Ecto neural progenitor cell (in vitro differentiated cells): ENCODE data around the gene MAJIN.

Experiments
- DNase-seq: peaks from one replicate; pipeline ENCODE4 v3.0.0-alpha.2; 2018; ENCODE audit warnings: low spot score

The MAJIN gene

GRCh38 chr11:64892411-64892831, 79.5 kb downstream of the MAJIN start:
- no peak for DNase-seq

GRCh38 chr11:64891880-64892279, 80.0 kb downstream of the MAJIN start:
- DNase-seq = no peak

- no peak for DNase-seq
These were observed 80.6 kb downstream of the MAJIN start for GRCh38 chr11:64891215-64891848.

GRCh38 chr11:64890522-64890939, 81.4 kb downstream of the MAJIN start:
- DNase-seq = no peak

GRCh38 chr11:64888729-64889511, 83.0 kb downstream of the MAJIN start:
- no peak for DNase-seq

GRCh38 chr11:64888406-64888728, 83.5 kb downstream of the MAJIN start:
- no peak for DNase-seq
